ENCODE data around the gene ADCY2. TPM values are rescaled to one million over a fixed set of nuclear protein-coding genes. Genes with fewer than 3 reads are reported as not detected.

ADCY2 gene
- total RNA-seq, 1 experiment from 2014 or later: 0.34 TPM

- Histone ChIP-seq H3K4me3 (ENCODE audit: low read depth, low read length, poor library complexity, severe bottlenecking) (no peak overlapping the region), H3K36me3 (ENCODE audit: insufficient read depth, low read length, poor library complexity, severe bottlenecking) (no peaks in the 10 kb centered on the region), H3K27ac (ENCODE audit: low read depth, low read length, poor library complexity, severe bottlenecking) (no peak overlapping the region), H3K9me3 (ENCODE audit: low read depth, low read length, poor library complexity, severe bottlenecking) (no peaks in the 10 kb centered on the region), H3K27me3 (replicated peaks; ENCODE audit: insufficient read depth, low read depth, low read length, poor library complexity) (no peaks in the 10 kb centered on the region), H3K4me1 (ENCODE audit: insufficient read depth, low read length, poor library complexity, severe bottlenecking) (no peaks in the 10 kb centered on the region)
- intact Hi-C loops (cut with micrococcal nuclease; ENCODE audit: unreplicated experiment): no loop called here
- DNase-seq (ENCODE audit: low spot score): no peak
- no TSS peak for BruUV-seq (replicated peaks)
- ChIA-PET POLR2A (ENCODE audit: low non-redundant PET) (no interaction called here), CTCF (no interaction called here)
- TF ChIP-seq CTCF (conservative IDR thresholded peaks at IDR 0.05; ENCODE audit: low read depth, low read length) (no peak), EZH2 (IDR thresholded peaks at IDR 0.05; ENCODE audit: borderline replicate concordance, low read depth, low read length, poor library complexity, severe bottlenecking) (no peak)
Measured at GRCh38 chr5:7773178-7773577, 377.2 kb downstream of the ADCY2 start.

- ChIA-PET CTCF (no interaction called here), POLR2A (ENCODE audit: low non-redundant PET) (no interaction called here)
- DNase-seq (ENCODE audit: low spot score): no peak
- Histone ChIP-seq H3K27me3 (replicated peaks; ENCODE audit: insufficient read depth, low read depth, low read length, poor library complexity) (peaks cover 3% of the 10 kb centered on the region), H3K4me1 (ENCODE audit: insufficient read depth, low read length, poor library complexity, severe bottlenecking) (no peaks in the 10 kb centered on the region), H3K4me3 (ENCODE audit: low read depth, low read length, poor library complexity, severe bottlenecking) (no peak overlapping the region), H3K27ac (ENCODE audit: low read depth, low read length, poor library complexity, severe bottlenecking) (no peak overlapping the region), H3K36me3 (ENCODE audit: insufficient read depth, low read length, poor library complexity, severe bottlenecking) (no peaks in the 10 kb centered on the region), H3K9me3 (ENCODE audit: low read depth, low read length, poor library complexity, severe bottlenecking) (no peaks in the 10 kb centered on the region)
- intact Hi-C loops (cut with micrococcal nuclease; ENCODE audit: unreplicated experiment): no loop called here
- TF ChIP-seq EZH2 (IDR thresholded peaks at IDR 0.05; ENCODE audit: borderline replicate concordance, low read depth, low read length, poor library complexity, severe bottlenecking) (no peak), CTCF (conservative IDR thresholded peaks at IDR 0.05; ENCODE audit: low read depth, low read length) (no peak)
- no TSS peak for BruUV-seq (replicated peaks)
Measured at GRCh38 chr5:7776442-7776841, 380.5 kb downstream of the ADCY2 start.

- no peak for DNase-seq (ENCODE audit: low spot score)
- no peaks in the 10 kb centered on the region for H3K36me3 ChIP-seq (ENCODE audit: insufficient read depth, low read length, poor library complexity, severe bottlenecking)
- H3K4me1 ChIP-seq (ENCODE audit: insufficient read depth, low read length, poor library complexity, severe bottlenecking): no peaks in the 10 kb centered on the region
- H3K27ac ChIP-seq (ENCODE audit: low read depth, low read length, poor library complexity, severe bottlenecking): no peak overlapping the region
- BruUV-seq (replicated peaks): no TSS peak
- intact Hi-C loops (cut with micrococcal nuclease; ENCODE audit: unreplicated experiment): no loop called here
- CTCF ChIA-PET: no interaction called here
- no peak overlapping the region for H3K4me3 ChIP-seq (ENCODE audit: low read depth, low read length, poor library complexity, severe bottlenecking)
- no peaks in the 10 kb centered on the region for H3K9me3 ChIP-seq (ENCODE audit: low read depth, low read length, poor library complexity, severe bottlenecking)
- POLR2A ChIA-PET (ENCODE audit: low non-redundant PET): no interaction called here
- peaks cover 3% of the 10 kb centered on the region for H3K27me3 ChIP-seq (replicated peaks; ENCODE audit: insufficient read depth, low read depth, low read length, poor library complexity)
- TF ChIP-seq CTCF (conservative IDR thresholded peaks at IDR 0.05; ENCODE audit: low read depth, low read length): no peak
- TF ChIP-seq EZH2 (IDR thresholded peaks at IDR 0.05; ENCODE audit: borderline replicate concordance, low read depth, low read length, poor library complexity, severe bottlenecking): no peak
Measured at GRCh38 chr5:7779019-7780005, 383.4 kb downstream of the ADCY2 start.
